Thymus (tissue), 11 donors: Measurements from ENCODE around the gene ZNHIT1. TPM values are rescaled to one million over a fixed set of nuclear protein-coding genes. Genes with fewer than 3 reads are reported as not detected.
"Not testable (repeated sequence)": the region's sequence is repeated elsewhere in the genome, so short reads cannot be mapped to it uniquely, and the experiment has no call there.

Experiments
- DNase-seq, 9 donors: peaks; one replicate each; pipeline ENCODE4 v3.0.0-alpha.2; 2013; ENCODE audit warnings: low spot score in 9 of 9, low read depth in 6 of 9, missing footprints in 1 of 9
- H3K27ac ChIP-seq, 2 donors: one replicate each; pipeline ENCODE4 v1.5.1; 2013; ENCODE audit warnings: control low read depth in 1 of 2, low read depth in 1 of 2, low read length in 1 of 2, mild to moderate bottlenecking in 1 of 2, moderate library complexity in 1 of 2
- H3K27me3 ChIP-seq, 2 donors: one replicate each; pipeline ENCODE4 v1.5.1; 2013; ENCODE audit warnings: low read length in 1 of 2; ENCODE audit not compliant: control insufficient read depth in 2 of 2, insufficient read depth in 1 of 2
- H3K36me3 ChIP-seq, 2 donors: one replicate each; pipeline ENCODE4 v1.5.1; 2013; ENCODE audit warnings: low read length in 1 of 2, mild to moderate bottlenecking in 1 of 2, moderate library complexity in 1 of 2; ENCODE audit not compliant: control insufficient read depth in 2 of 2, insufficient read depth in 2 of 2
- H3K4me1 ChIP-seq, 2 donors: one replicate each; pipeline ENCODE4 v1.5.1; 2013; ENCODE audit warnings: low read length in 2 of 2; ENCODE audit not compliant: control insufficient read depth in 2 of 2, insufficient read depth in 2 of 2
- H3K4me3 ChIP-seq, 2 donors: one replicate each; pipeline ENCODE4 v1.5.1; 2013; ENCODE audit warnings: low read length in 2 of 2, control low read depth in 1 of 2, mild to moderate bottlenecking in 1 of 2
- H3K9me3 ChIP-seq, 2 donors: one replicate each; pipeline ENCODE4 v1.5.1; 2013; ENCODE audit warnings: low read length in 1 of 2, mild to moderate bottlenecking in 1 of 2; ENCODE audit not compliant: control insufficient read depth in 2 of 2, insufficient read depth in 1 of 2
- WGBS: extraction: QIAGEN DNeasy Blood & Tissue Kit; methylation state at CpG from one replicate; pipeline ENCODE4 v1.1.7; 2013; 5-methylcytosine and 5-hydroxymethylcytosine counted together
- polyA plus RNA-seq: library from polyadenylated mRNA; stranded (reverse); fragments of 200-250 nt; gene quantifications from one replicate; pipeline ENCODE4 v1.2.3, GENCODE V29; 2013
- total RNA-seq: library from RNA; stranded (reverse); fragments of 120-200 nt; gene quantifications from one replicate; pipeline ENCODE4 v1.2.4, GENCODE V29; 2013
- donor health status: healthy.

ZNHIT1 gene
- total and polyA plus RNA-seq, 2 donors: 68.3 to 103 TPM

DNA sequence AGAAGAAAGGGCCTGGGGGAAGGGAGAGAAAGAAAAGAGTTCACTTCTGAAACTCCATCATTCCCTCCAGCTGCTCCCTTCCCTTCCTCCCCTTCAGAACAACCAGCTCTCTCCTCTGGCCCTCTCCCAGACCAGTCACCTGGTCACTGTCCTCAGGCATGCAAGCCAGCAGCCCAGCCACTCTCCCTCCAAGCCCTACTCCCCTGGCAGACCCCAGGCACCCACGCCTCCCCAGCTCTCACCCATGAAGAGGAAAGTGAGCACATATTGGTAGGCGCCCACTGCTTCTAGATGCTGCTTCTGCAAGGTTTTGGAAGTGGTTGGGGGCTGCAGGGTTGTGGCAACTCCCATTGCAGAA is 17.5 kb upstream of the ZNHIT1 start:
- Histone ChIP-seq H3K4me3 (no peak overlapping the region), H3K4me1 (no peaks in the 10 kb centered on the region), H3K27ac (no peak overlapping the region), H3K36me3 (no peaks in the 10 kb centered on the region), H3K9me3 (no peaks in the 10 kb centered on the region), H3K27me3 (peaks cover 34 to 76% of the 10 kb centered on the region in 2 donors)
- WGBS: 77% methylated on average over 2 of the region's 2 CpGs
- DNase-seq: no peak

DNA sequence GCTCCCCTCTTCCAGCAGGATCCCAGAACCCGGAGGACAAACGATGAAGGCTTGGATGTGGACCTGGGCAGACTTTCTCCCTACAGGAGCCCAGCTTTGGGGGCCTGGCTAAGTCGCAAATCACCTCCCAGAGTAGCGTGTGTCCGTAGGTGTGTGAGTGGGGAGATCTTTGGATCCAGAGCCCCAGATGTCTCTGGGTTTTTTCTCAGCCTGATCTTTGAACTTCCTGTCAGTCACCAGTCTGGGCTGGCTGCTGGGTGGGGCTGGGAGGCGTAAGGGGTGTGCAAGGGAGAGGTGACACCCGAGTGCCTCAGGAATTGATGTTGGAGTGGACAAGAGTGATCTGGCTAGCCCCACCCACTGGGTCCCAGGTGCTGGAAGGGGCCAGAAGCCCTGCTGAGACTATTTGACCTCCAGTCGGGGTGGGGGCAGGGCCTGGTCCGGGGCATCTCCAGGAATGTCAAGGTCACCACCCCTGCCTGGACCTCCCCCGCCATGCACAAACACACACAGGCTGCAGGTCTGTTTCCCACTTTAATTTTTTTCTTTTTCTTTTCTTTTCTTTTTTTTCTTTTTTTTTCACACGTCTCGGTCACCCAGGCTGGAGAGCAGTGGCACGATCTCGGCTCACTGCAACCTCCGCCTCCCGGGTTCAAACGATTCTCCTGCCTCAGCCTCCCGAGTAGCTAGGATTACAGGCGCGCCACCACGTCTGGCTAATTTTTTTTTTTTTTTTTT is 16.9 kb upstream of the ZNHIT1 start, which contains the start of gene MOGAT3:
MOGAT3 (minus strand) TSS at position 175 of the 738 bp plus-strand sequence. CDS start 182 bp downstream, outside the sequence.
- H3K27me3 ChIP-seq: peaks cover 34 to 71% of the 10 kb centered on the region in 2 donors
- peaks cover 0 to under 1% of the 10 kb centered on the region in 2 donors for H3K36me3 ChIP-seq
- no peak within 1 kb of the TSS for H3K27ac ChIP-seq
- no peak for DNase-seq
- H3K4me1 ChIP-seq: no peaks in the 10 kb centered on the region
- no peaks in the 10 kb centered on the region for H3K9me3 ChIP-seq
- no peak within 1 kb of the TSS for H3K4me3 ChIP-seq
- 32% methylated on average over 21 of the region's 21 CpGs for WGBS

DNA sequence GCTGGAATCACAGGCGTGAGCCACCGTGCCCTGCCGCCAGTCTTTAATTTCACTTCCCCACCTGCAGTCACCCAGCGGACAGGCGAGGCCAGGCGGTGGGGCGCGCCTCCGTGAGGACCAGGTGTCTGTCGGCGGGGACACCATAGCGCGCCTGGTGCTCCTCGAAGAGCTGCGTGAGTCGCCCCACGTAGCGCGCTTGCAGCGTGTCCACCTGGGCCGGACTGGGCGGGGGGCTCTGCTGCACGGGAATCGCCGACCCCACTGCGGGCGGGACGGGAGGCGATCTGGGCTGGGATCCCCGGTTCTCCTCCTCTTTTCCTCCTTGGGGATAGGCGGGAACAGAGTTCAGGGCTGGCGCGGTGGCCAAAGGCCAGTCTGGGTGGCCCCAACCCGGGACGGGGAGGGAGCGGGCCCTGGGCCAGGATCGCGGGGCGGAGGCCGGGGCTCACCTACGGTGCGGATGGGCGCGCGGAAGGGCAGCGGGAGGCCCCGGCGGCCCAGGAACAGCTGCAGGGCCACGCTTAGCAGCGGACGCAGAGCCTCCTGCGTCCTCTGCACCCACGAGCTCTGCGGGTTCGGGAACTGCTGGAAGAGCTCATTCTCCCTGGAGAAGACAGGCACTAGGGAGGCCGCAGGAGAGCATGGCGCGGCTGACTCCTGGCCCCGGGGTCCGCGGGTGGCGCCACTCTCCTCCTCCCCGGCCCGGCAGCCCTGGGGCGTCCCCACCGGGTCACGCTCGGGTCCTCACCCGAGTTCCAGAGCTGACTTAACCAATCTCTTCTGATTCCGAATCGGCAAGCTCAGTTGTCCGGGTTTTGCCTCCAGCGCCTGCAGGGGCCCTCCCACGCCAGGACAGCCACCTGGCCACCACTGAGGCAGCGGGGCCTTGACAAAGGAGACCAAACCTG is 16.0 kb upstream of the ZNHIT1 start:
- Histone ChIP-seq H3K4me1 (no peaks in the 10 kb centered on the region), H3K27me3 (peaks cover 34 to 68% of the 10 kb centered on the region in 2 donors), H3K27ac (no peak overlapping the region), H3K36me3 (peaks cover 0 to 3% of the 10 kb centered on the region in 2 donors), H3K9me3 (no peaks in the 10 kb centered on the region), H3K4me3 (no peak overlapping the region)
- WGBS: 11% methylated on average over 75 of the region's 75 CpGs
- no peak for DNase-seq

DNA sequence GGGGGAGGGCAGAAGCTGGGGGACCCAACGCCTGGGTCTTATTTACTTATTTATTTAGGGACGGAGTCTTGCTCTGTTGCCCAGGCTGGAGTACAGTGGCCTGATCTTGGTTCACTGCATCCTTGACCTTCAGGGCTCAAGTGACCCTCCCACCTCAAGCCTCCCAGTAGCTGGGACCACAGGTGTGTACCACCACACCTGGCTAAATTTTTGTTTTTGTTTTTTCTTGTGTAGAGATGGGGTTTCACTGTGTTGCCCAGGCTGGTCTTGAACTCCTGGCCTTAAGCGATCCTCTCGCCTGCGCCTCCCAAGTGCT is 15.4 kb upstream of the ZNHIT1 start:
- H3K4me3 ChIP-seq: no peak overlapping the region
- no peak for DNase-seq

DNA sequence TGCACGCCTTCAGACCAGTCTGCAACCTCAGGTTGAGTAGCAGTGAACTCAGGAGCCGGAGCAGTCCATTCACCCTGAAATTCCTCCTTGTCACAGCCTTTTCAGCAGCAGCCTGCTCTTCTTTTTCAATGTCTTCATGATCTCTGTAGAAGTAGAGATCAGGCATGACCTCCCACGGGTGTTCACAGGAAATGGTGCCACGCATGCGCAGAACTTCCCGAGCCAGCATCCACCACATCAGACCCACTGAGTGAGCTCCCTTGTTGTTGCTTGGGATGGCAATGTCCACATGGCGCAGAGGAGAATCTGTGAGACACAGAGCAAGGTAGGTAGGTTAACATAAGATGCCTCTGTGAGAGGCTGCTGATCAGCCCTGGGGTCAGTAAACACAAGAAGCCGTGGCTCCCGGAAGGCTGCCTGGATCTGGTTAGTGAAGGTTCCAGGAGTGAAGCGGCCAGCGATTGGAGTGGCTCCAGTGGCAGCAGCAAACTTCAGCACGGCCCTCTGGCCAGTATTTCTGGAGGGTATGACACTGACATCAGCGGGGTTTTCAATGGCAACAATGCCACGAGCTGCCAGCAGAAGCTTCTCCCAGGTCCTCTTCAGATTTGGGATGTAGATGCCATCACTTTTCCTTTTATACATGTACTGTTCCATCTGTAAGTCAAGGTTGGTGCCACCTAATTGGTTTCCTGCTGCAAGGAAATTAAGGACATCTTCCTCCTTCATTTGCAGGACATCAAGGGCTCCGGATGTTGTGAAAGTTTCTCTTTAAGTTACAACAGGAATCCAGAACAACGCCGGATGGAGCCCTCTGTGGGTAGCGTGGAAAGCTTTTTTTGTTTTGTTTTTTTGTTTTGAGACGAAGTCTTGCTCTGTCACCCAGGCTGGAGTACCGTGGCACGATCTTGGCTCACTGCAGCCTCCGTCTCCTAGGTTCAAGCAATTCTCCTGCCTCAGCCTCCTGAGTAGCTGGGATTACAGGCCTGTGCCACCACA is 13.9 kb upstream of the ZNHIT1 start:
- 78% methylated on average over 22 of the region's 22 CpGs for WGBS
- not testable (repeated sequence) for H3K9me3 ChIP-seq, H3K36me3 ChIP-seq, H3K27ac ChIP-seq, H3K4me1 ChIP-seq, H3K4me3 ChIP-seq
- DNase-seq: peak in 1 of 9 donors; percentile 13
- peaks cover 34 to 51% of the 10 kb centered on the region in 2 donors for H3K27me3 ChIP-seq

More for the DNA sequence above, 15.4 kb upstream of the ZNHIT1 start:
- H3K27me3 ChIP-seq: peaks cover 34 to 65% of the 10 kb centered on the region in 2 donors
- H3K9me3 ChIP-seq: no peaks in the 10 kb centered on the region
- H3K27ac ChIP-seq: no peak overlapping the region
- H3K4me1 ChIP-seq: no peaks in the 10 kb centered on the region
- WGBS: 88% methylated on average over 5 of the region's 5 CpGs
- H3K36me3 ChIP-seq: peaks cover 0 to 3% of the 10 kb centered on the region in 2 donors

DNA sequence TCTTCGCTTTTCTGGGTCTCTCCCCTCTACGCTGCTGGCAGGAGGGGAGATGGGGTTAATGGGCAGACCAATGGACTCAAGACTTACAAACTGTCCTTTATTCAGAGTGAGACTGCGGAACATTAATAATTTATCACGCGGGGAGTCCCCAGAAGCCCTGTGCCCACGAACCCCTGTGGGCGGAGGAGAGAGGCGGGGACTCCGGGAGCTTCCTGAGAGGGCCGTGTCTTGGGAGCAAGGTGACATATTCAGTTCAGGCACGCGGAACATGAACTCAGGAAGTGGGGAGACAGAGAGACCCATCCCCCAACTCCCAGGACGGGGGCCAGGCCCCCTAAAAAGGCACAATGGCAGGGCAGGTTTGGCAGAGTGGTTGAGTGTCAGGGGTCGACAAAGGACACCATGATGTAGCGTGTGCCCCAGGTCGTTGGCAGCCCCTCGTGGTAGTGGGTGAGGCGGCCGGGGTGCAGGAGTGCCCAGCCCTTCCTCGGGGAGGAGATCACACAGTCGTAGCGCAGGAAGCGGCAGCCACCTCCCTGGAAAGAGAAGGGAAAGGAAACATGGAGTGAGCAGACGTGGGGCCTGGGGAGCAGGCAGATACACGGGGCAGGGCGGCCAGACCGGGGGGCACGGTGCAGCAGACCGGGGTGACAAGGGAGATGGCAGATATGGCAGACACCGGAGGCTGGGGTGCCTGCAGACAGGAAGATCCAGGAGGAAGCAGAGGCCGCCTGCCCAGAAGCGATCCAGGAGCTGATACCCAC is 11.9 kb upstream of the ZNHIT1 start:
- H3K27me3 ChIP-seq: peaks cover 24 to 33% of the 10 kb centered on the region in 2 donors
- no peak for DNase-seq
- no peak overlapping the region for H3K27ac ChIP-seq
- H3K4me3 ChIP-seq: no peak overlapping the region
- WGBS: 93% methylated on average over 32 of the region's 32 CpGs
- H3K36me3 ChIP-seq: peaks cover 0 to 9% of the 10 kb centered on the region in 2 donors
- H3K4me1 ChIP-seq: no peaks in the 10 kb centered on the region
- no peaks in the 10 kb centered on the region for H3K9me3 ChIP-seq

DNA sequence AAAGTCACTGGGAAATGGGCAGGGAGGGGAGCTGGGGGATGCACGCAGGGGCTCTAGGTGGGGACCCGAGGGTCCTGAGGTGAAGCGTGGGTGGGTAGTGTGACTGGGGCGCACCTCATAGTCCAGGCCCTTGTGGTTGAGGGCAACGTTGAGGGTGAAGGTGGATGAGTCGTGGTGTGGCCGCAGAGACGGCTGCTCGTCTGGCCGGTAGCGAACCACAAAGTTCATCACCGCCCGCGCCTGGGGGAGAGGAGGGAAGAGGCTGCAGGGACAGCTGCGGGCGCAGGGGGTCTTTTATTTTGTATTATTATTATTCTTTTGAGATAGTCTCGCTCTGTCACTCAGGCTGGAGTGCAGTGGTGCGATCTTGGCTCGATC is 11.3 kb upstream of the ZNHIT1 start:
- Histone ChIP-seq H3K9me3 (no peaks in the 10 kb centered on the region), H3K4me1 (no peaks in the 10 kb centered on the region), H3K4me3 (no peak overlapping the region), H3K27ac (no peak overlapping the region), H3K36me3 (peaks cover 3 to 9% of the 10 kb centered on the region in 2 donors), H3K27me3 (peaks cover 21 to 27% of the 10 kb centered on the region in 2 donors)
- no peak for DNase-seq
- WGBS: 97% methylated on average over 19 of the region's 19 CpGs

DNA sequence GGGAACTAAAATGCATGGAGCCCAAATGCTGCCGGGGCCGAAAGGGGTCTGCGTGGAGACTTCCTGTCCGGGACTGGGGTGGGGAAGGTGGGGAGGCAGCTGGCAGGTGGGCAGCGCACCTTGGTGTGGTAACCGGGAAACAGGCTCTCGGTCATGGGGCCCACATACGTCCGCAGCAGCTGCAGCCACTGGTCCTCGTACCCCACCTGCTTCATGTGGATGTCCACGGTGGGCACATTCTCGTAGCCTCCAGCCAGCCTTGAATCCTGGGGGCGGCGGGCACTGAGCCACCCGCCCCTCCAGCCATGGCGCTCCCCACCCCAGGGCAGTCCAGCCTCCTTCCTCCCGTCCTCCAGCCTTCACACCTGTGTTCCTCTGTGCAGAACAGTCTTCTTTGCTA is 10.5 kb upstream of the ZNHIT1 start:
- DNase-seq: no peak
- Histone ChIP-seq H3K4me1 (no peaks in the 10 kb centered on the region), H3K4me3 (no peak overlapping the region), H3K36me3 (peaks cover 3 to 9% of the 10 kb centered on the region in 2 donors), H3K9me3 (no peaks in the 10 kb centered on the region), H3K27ac (no peak overlapping the region), H3K27me3 (peaks cover 13 to 19% of the 10 kb centered on the region in 2 donors)
- 97% methylated on average over 17 of the region's 17 CpGs for WGBS
